SK-N-SH (cell line): ENCODE measurements around the gene F11. TPM values are rescaled to one million over a fixed set of nuclear protein-coding genes. Genes with fewer than 3 reads are reported as not detected.
"Not testable (repeated sequence)": the region's sequence is repeated elsewhere in the genome, so short reads cannot be mapped to it uniquely, and the experiment has no call there.

Experiments used
- CTCF ChIA-PET: fragments of 300-600, 350-600 bp; formaldehyde crosslinking; extraction: SDS; loops from one replicate; lab custom pipeline; 2021; lab: Yijun Ruan, JAX
- POLR2A ChIA-PET: fragments of 350-600 bp; sonication (Branson Sonifier 250); formaldehyde crosslinking; extraction: SDS; loops from one replicate; lab custom pipeline; 2020; ENCODE audit warnings: antibody characterized with exemption, inconsistent platforms; lab: Yijun Ruan, JAX
- DNase-seq: peaks from one replicate; pipeline ENCODE4 v3.0.0; 2012
- H2AFZ ChIP-seq: fragments of 200-600 bp; sonication (generic); 2 replicates; pipeline ENCODE4 v1.8.1; 2016; ENCODE audit warnings: antibody characterized with exemption, mild to moderate bottlenecking, low read depth
- H3F3A ChIP-seq: fragments of 200-600 bp; sonication (generic); replicated peaks from 2 replicates; pipeline ENCODE3; 2016; ENCODE audit warnings: antibody characterized with exemption, mild to moderate bottlenecking; ENCODE audit not compliant: insufficient read depth
- H3K27ac ChIP-seq, 2 experiments: fragments of 200-500 bp in 1 of 2; fragments of 200-600 bp in 1 of 2; sonication (Bioruptor generic) in 1 of 2; sonication (generic), shearing (Covaris generic) in 1 of 2; 2 replicates each; pipeline versions ENCODE4 v1.5.1 to v1.6.1; 2014 to 2016; ENCODE audit warnings: low read depth in 2 of 2, inconsistent platforms in 1 of 2, low read length in 1 of 2, mild to moderate bottlenecking in 1 of 2, mixed read lengths in 1 of 2
- H3K27me3 ChIP-seq: fragments of 200-600 bp; sonication (generic), shearing (Covaris generic); 2 replicates; pipeline ENCODE4 v1.6.1; 2016; ENCODE audit warnings: mixed run types; ENCODE audit not compliant: insufficient read depth
- H3K36me3 ChIP-seq, 2 experiments: fragments of 200-500 bp in 1 of 2; fragments of 200-600 bp in 1 of 2; sonication (Bioruptor generic) in 1 of 2; sonication (generic) in 1 of 2; replicated peaks in 1 of 2; 2 replicates each; pipeline versions ENCODE3 to v1.5.1; 2014 to 2016; ENCODE audit warnings: low read length in 1 of 2, mild to moderate bottlenecking in 1 of 2; ENCODE audit not compliant: insufficient read depth in 2 of 2, control insufficient read depth in 1 of 2
- H3K4me1 ChIP-seq, 2 experiments: fragments of 200-500 bp in 1 of 2; fragments of 200-600 bp in 1 of 2; sonication (Bioruptor generic) in 1 of 2; sonication (generic), shearing (Covaris generic) in 1 of 2; 2 replicates each; pipeline versions ENCODE4 v1.5.1 to v1.6.1; 2014 to 2016; ENCODE audit warnings: low read depth in 1 of 2, low read length in 1 of 2, mixed run types in 1 of 2; ENCODE audit not compliant: insufficient read depth in 2 of 2, control insufficient read depth in 1 of 2
- H3K4me2 ChIP-seq: fragments of 200-600 bp; sonication (generic), shearing (Covaris generic); 2 replicates; pipeline ENCODE4 v1.6.1; 2017; ENCODE audit warnings: mixed run types
- H3K4me3 ChIP-seq, 2 experiments: fragments of 200-500 bp in 1 of 2; fragments of 200-600 bp in 1 of 2; sonication (Bioruptor generic) in 1 of 2; sonication (generic), shearing (Covaris generic) in 1 of 2; 2 replicates each; pipeline versions ENCODE4 v1.5.1 to v1.8.1; 2014 to 2016; ENCODE audit warnings: low read depth in 2 of 2, inconsistent platforms in 1 of 2, low read length in 1 of 2, mild to moderate bottlenecking in 1 of 2, mixed read lengths in 1 of 2, moderate library complexity in 1 of 2
- H3K79me2 ChIP-seq: fragments of 200-600 bp; sonication (generic); 2 replicates; pipeline ENCODE4 v1.8.1; 2017; ENCODE audit warnings: mild to moderate bottlenecking; ENCODE audit not compliant: insufficient read depth
- H3K9ac ChIP-seq: fragments of 200-600 bp; sonication (generic); 2 replicates; pipeline ENCODE4 v1.6.1; 2017; ENCODE audit warnings: mixed run types
- H3K9me2 ChIP-seq: fragments of 200-600 bp; sonication (generic); 2 replicates; pipeline ENCODE4 v1.6.1; 2017; ENCODE audit warnings: mixed run types
- H3K9me3 ChIP-seq: fragments of 200-600 bp; sonication (generic); 2 replicates; pipeline ENCODE4 v1.6.1; 2017; ENCODE audit warnings: mixed run types, mild to moderate bottlenecking, moderate library complexity
- H4K20me1 ChIP-seq: fragments of 200-600 bp; sonication (generic); 2 replicates; pipeline ENCODE4 v1.6.1; 2017; ENCODE audit warnings: mild to moderate bottlenecking, mixed run types; ENCODE audit not compliant: insufficient read depth
- EZH2phosphoT487 ChIP-seq: fragments of 200-600 bp; sonication (generic); IDR thresholded peaks from 2 replicates; pipeline ENCODE4 v1.6.1; 2017; ENCODE audit warnings: low read depth, mixed run types, mild to moderate bottlenecking, antibody characterized with exemption, moderate library complexity, borderline replicate concordance
- FOSL2 ChIP-seq: IDR thresholded peaks from 2 replicates; pipeline ENCODE4 v1.4.0; 2012; ENCODE audit warnings: low read depth, mild to moderate bottlenecking, moderate library complexity, borderline replicate concordance
- FOXJ3 ChIP-seq: sonication (generic); formaldehyde crosslinking; IDR thresholded peaks from 2 replicates; pipeline ENCODE4 v1.5.1; 2020; ENCODE audit warnings: mild to moderate bottlenecking, missing genetic modification reagents
- FOXM1 ChIP-seq: IDR thresholded peaks from 2 replicates; pipeline ENCODE4 v1.4.0; 2012; ENCODE audit warnings: low read depth, mild to moderate bottlenecking
- GABPA ChIP-seq: IDR thresholded peaks from 2 replicates; pipeline ENCODE4 v1.4.0; 2012; ENCODE audit warnings: low read depth, mild to moderate bottlenecking
- IRF3 ChIP-seq: fragments of 150-350 bp; IDR thresholded peaks from 2 replicates; pipeline ENCODE4 v1.6.1; 2016; ENCODE audit warnings: mild to moderate bottlenecking, low read depth, low read length
- MAX ChIP-seq: IDR thresholded peaks from 2 replicates; pipeline ENCODE4 v1.4.0; 2012; ENCODE audit warnings: low read depth
- MEF2A ChIP-seq: IDR thresholded peaks from 2 replicates; pipeline ENCODE4 v1.4.0; 2012; ENCODE audit warnings: low read depth, borderline replicate concordance
- NRF1 ChIP-seq: IDR thresholded peaks from 2 replicates; pipeline ENCODE4 v1.6.1; 2012; ENCODE audit warnings: low read depth, mild to moderate bottlenecking, low read length
- POLR2AphosphoS5 ChIP-seq: IDR thresholded peaks from 2 replicates; pipeline ENCODE4 v1.6.1; 2012; ENCODE audit warnings: low read depth, low read length
- RCOR1 ChIP-seq: fragments of 150-350 bp; IDR thresholded peaks from 2 replicates; pipeline ENCODE4 v1.6.1; 2017; ENCODE audit warnings: antibody characterized with exemption, low read length
- TAF1 ChIP-seq: IDR thresholded peaks from 2 replicates; pipeline ENCODE4 v1.6.1; 2012; ENCODE audit warnings: low read depth, mild to moderate bottlenecking, low read length, moderate library complexity, borderline replicate concordance
- TCF12 ChIP-seq: IDR thresholded peaks from 2 replicates; pipeline ENCODE4 v1.4.0; 2012
- USF2 ChIP-seq: fragments of 150-350 bp; IDR thresholded peaks from 2 replicates; pipeline ENCODE4 v1.6.1; 2017; ENCODE audit warnings: antibody characterized with exemption, low read length, low read depth, borderline replicate concordance
- WGBS: methylation state at CpG from one replicate; pipeline ENCODE4 v1.1.6; 2017; ENCODE audit warnings: low lambda C conversion rate; 5-methylcytosine and 5-hydroxymethylcytosine counted together
- polyA plus RNA-seq, 3 experiments: library from polyadenylated mRNA; depleted of rRNA; stranded (reverse); fragments of >200 nt; gene quantifications; 2 replicates each; pipeline ENCODE4 v1.2.3, GENCODE V29; 2012

The F11 gene
- polyA plus RNA-seq, 1 of the 3 experiments (the other 2 are of a cell fraction), result not detected

GRCh38 chr4:186244835-186245234 is 21.2 kb upstream of the F11 start (continued):
- no peak for TF ChIP-seq IRF3

- H3K9ac ChIP-seq, H3F3A ChIP-seq, H3K4me3 ChIP-seq, CTCF ChIA-PET, DNase-seq, H3K9me2 ChIP-seq, H3K9me3 ChIP-seq, H3K36me3 ChIP-seq, H3K4me1 ChIP-seq, H4K20me1 ChIP-seq, POLR2A ChIA-PET, H3K27ac ChIP-seq, H3K27me3 ChIP-seq, H3K4me2 ChIP-seq, H3K79me2 ChIP-seq, H2AFZ ChIP-seq: not testable (repeated sequence)
- 50% methylated on average over 9 of the region's 9 CpGs for WGBS
Observed at GRCh38 chr4:186247062-186247752, 18.8 kb upstream of the F11 start.

- Histone ChIP-seq H4K20me1 (no peaks in the 10 kb centered on the region), H3K36me3 (no peaks in the 10 kb centered on the region), H3K9ac (no peak overlapping the region), H3K27ac (no peak overlapping the region), H3K9me3 (no peaks in the 10 kb centered on the region), H3K4me2 (no peak overlapping the region), H3F3A (no peaks in the 10 kb centered on the region), H3K9me2 (no peaks in the 10 kb centered on the region), H2AFZ (no peak overlapping the region), H3K79me2 (no peaks in the 10 kb centered on the region), H3K27me3 (no peaks in the 10 kb centered on the region), H3K4me1 (no peaks in the 10 kb centered on the region), H3K4me3 (no peak overlapping the region)
- DNase-seq, result no peak
- POLR2A ChIA-PET, result no interaction called here
- CTCF ChIA-PET, result no interaction called here
- 7% methylated on average over 1 of the region's 1 CpG for WGBS
- TF ChIP-seq NRF1, result no peak
- no peak for TF ChIP-seq EZH2phosphoT487
- no peak for TF ChIP-seq TAF1
- TF ChIP-seq TCF12, result no peak
- TF ChIP-seq FOXJ3 (CRISPR knock-in tag), result no peak
- no peak for TF ChIP-seq RCOR1
- no peak for TF ChIP-seq USF2
- TF ChIP-seq FOSL2, result no peak
- TF ChIP-seq FOXM1, result no peak
- TF ChIP-seq MEF2A, result no peak
- no peak for TF ChIP-seq MAX
- TF ChIP-seq POLR2AphosphoS5, result no peak
- TF ChIP-seq GABPA, result no peak
Observed at GRCh38 chr4:186248643-186249042, 17.3 kb upstream of the F11 start.
